HG03025 (cell line): ENCODE results near the gene GPN1.
"Not testable (repeated sequence)": the region's sequence is repeated elsewhere in the genome, so short reads cannot be mapped to it uniquely, and the experiment has no call there.

Experiments
- ATAC-seq: cut with Tn5 transposase; IDR thresholded peaks from one replicate; pipeline ENCODE4 v1.9.1; 2021; ENCODE audit warnings: mild to moderate bottlenecking, moderate library complexity; ENCODE audit not compliant: unreplicated experiment, low FRiP score

GPN1 gene

DNA sequence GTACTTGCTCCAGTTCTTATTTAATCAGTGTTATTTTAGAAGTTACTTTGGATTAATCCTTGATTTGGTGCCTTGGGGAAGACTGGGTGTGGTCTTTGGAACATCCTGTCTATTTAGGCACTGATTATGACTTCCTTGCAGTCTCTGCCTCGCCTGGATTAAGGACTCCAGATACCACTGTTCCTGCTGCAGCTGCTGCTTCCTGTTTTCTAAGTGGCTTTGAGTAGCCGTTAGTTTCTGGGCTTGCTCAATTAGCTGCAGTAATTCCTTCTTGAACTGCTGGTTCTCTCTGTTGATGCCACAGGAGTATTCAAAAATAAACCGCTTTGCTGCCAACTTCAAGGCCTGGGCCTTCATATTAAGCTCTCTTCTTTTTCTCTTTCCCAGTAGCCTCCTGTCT, 1.9 kb upstream of the GPN1 start:
- ATAC-seq = not testable (repeated sequence)

DNA sequence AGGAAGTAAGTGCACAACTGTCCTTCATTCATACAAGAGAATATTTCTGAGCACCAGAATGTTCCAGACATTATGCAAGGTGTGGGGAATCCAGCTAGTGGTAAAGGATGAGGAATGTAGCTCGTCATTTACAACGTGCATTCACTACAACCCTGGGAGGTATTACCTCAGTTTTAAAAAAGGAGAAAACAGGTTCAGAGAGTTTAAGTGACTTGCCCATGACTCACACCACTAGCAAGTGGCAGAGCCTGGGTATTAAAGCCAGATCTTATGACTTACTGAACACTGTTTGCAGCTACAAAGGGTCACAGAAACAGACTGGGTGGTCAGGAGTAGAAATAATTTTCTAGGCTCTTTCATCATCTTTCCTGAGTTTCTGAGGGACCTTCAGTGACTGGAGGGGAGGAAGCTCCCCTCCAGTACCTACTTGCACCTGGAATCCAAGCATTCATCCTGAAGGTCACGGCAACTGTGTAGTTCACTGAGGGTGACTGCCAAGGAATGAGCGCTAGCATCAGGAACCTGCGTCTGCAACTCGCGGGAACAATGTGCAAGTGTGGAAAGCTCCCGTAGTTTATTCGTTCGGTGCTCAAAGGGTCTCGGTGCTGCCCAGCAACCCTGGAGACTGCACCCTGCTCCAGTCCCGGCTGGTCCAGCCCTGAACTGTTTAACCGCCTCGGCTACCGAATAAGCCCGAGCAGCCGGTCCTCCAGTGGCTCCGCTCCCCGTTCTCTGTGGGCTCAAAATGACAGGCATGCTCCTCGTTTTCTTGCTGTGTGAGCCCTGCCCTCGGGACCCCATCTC, 685 bp upstream of the GPN1 start:
- ATAC-seq = peak; percentile 22

GRCh38 chr2:27630257-27630656, 1.4 kb downstream of the GPN1 start:
- not testable (repeated sequence) for ATAC-seq

DNA sequence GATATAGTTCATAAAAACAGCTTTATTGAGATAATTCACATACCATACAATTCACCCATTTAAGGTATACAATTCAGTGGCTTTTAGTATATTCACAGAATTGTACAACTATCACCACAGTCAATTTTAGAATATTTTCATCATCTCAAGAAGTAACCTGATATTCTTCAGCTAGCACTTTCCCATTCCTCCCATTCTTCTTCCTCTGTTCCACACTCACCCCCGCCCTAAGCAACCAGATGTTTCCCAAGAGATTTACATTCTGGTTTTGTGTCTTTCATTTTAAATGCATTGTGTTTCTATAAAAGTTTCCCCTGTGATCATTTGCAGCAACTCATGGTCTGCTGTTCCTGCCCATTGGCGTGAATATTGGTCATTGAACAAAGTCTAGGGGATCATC, 5.4 kb downstream of the GPN1 start:
- ATAC-seq = no peak

DNA sequence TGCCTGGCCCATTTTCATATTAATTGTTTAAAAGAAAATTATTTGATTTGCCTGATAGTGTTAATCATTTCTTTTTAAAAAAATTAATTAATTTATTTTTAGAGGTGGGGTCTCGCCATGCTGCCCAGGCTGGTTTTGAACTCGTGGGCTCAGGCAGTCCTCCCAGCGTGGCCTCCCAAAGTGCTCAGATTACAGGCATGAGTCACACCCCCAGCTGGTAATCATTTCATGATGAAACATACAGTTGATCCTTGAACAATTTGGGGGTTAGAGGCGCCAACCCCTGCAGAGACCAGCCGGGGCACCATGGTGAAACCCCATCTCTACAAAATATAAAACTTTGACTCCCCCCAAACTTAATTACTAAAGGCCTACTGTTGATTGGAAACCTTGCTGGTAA, 7.9 kb downstream of the GPN1 start:
- ATAC-seq = no peak

DNA sequence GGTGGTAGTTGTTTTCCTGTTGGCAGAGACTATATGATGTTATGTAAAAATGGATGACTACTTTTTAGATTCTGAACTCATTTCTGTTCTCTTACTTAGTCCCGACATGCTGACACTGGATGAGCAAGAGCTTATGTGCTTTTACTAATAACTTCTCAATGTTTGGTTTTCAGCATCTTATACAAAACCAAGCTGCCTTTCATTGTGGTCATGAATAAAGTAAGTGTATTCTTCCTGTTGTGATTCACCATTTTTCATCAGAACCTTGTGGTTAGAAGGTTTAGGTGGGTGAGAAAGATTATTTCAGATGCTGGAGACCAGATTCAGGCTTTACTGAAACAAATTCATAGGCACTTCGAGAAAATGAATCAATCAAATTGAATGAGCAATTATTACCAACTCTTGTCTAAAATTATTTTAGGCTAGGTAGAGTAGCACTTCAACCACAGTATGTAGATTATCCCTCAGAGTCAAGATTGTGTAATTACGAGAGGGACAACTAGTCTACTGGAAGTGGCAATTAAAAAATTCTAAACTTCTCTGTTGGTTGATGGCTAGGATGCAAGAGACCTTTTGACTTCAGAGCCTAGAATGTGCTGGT, 9.3 kb downstream of the GPN1 start:
- ATAC-seq = no peak

DNA sequence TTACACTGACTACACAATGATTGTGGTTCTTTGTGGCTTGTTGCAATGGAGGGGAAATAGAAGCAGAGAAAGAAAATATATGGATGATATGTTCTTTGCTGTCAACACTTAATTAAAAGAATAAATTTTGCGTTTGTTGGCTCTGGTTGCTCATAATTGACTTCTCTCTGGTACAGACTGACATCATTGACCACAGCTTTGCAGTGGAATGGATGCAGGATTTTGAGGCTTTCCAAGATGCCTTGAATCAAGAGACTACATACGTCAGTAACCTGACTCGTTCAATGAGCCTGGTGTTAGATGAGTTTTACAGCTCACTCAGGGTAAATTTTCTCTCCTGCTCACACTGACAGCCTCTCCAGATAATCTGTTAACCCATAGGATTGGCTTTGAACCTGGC, 9.9 kb downstream of the GPN1 start:
- ATAC-seq = no peak

DNA sequence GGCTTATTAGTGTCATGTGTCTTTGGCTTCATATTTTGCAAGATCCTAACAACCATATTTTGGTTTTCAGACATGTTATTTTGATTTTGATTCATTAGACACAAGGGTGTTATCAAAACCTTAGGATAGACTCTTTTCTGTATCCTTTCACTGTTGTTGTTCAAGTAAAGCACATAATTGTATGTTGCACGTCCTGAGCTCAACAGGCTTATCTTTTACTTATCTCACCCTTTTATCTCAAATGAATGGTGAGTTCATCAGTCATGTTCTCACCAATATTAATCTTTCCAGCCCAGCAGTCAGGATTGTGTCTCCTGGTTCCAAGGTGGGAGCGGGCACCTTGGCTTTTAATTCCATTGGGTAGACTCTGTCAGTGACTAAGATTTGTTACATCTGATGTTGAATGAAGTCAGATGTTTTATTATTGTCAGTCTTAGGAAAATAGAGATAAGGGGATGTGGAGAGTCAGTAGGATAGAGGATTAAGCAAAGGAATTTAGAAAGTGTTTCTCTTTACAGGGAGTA, 11.9 kb downstream of the GPN1 start:
- no peak for ATAC-seq

DNA sequence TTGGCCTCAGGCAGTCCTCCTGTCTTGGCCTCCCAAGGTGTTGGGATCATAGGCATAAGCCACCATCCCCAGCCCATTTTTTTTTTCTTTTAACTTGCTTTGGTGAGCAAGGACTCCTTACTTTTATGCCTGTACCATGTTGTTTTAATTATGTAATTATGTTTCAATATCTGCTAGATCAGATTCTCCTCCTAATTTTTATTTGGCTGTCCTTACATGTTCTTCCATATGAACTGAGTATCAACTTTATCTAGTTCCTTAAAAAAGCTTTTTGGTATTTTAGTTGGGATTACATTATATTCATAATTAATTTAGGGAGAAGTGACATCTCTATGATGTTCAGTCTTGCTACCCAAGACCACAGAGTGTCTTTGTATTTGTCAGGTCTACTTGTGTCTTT, 16.3 kb downstream of the GPN1 start:
- no peak for ATAC-seq

DNA sequence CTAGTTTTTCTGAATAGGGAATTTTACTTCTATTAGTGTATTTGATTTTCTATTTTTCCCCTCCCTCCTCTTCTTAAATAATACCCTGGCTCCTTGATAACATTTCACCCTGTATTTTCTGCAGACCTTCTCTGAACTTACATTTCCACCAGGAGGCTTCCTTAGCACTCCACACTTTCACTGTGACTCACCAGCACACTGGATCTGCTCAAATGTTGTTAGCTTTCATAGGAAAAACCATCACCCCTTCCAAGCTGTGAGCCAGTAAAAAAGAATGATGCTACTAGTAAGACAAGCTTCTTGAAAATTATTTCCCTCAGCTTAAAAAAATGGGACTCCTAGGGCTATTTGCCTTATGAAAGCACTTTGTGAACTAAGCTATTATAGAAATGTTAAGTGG, 18.4 kb downstream of the GPN1 start:
- no peak for ATAC-seq

- no peak for ATAC-seq
Observed at GRCh38 chr2:27647737-27648136, 18.9 kb downstream of the GPN1 start.

DNA sequence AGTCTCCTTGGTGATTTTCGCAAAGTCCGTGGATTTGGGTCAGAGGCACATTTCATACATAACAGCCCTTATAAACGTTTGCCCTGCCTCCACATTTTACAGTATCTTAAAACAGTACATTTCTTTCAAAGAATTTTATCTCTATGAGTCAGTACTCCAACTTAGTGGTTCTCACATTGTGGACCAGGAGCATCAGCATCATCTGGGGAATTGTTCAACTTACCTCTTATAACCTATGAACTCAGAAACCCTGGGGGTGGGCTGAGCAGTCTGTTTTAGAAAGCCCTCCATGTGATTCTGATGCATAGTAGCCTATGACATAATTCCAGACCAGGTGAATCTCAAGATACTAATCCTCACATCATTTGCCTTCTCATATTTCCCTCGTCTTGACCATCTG, 22.2 kb downstream of the GPN1 start:
- ATAC-seq = no peak

DNA sequence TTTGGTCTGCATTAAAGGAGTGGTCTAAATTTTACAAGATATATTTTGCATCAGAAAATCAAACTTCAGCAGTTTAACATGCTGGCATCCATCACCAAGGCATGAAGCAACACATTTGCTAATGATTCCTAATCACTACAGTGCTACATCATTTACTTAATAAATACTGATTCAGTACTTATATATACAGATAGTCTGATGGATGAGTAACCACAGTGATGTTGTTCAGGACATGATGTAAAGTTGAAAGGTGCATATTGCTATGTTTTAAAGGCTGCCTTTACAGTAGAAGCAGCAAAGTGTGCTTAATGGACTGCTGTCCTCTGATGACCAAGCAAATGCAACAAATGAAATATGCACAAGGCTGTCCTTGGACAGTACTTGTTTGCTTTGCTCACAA, 23.5 kb downstream of the GPN1 start:
- no peak for ATAC-seq

DNA sequence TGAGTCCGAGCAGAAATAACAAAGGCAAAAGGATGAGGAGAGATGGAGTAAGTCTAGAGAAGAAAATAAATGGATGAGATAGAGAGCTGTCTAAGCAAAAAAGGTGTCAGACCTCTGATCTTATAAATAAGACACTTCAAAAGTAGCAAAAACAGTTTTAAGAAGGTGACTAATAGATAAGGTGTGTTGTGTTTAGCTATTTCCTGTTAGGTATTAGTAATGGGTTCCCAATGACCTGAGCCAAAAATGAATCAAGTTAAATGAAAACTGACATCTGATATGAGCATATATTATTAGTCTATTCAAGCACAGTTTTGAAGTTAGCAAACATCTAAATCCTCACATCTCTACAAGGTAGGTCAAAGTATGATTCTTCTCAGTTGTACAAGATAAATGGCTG, 23.9 kb downstream of the GPN1 start:
- no peak for ATAC-seq

DNA sequence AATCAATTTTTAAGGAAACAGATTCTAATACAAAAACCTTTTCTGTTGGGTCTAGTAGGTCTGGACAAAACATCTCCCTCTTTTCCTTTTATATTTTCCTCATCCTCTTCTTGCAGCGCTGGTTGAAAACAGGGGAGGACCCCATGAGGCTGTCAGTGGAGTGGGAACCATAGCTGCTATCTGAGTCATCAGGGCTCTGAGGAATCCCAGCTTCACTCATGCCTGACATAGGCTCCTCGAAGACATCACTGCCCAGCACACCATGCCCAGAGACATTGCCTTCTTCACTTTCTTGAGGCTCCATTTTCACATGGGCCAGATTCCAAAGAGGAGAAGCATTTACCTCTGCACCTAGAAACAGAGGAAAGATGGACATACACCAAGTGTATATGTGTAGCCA, 24.5 kb downstream of the GPN1 start:
- ATAC-seq = no peak

- ATAC-seq = no peak
Observed at GRCh38 chr2:27655155-27655951, 26.5 kb downstream of the GPN1 start.

DNA sequence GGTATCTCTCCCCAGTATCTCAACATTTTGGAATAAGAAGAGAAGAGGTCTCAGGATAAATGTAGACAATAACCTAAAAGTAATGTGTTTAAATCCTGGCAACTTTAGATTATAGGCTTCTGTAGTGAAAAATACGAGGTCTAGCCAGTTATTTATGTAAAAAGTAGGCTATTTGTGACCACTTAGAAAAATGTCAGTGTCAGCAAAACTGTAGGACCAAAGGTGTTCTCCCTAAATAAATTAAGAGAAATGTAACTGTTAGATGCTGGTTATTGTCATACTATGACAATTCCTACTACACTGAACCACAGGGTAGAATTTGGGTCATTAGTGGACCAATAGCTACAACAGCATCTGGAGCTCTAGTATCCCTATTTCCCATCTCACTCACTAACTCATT, 32.5 kb downstream of the GPN1 start:
- ATAC-seq = no peak

GRCh38 chr2:27663285-27664153, 34.7 kb downstream of the GPN1 start, which contains the start of the genes SLC4A1AP and SUPT7L:
TSS of gene SLC4A1AP (plus strand) at chr2:27663889. CDS start at chr2:27663915, 26 bp downstream.
TSS of gene SUPT7L (minus strand) at chr2:27663614. CDS start at chr2:27662192, 1,422 bp downstream.
- peak; percentile 57 for ATAC-seq

DNA sequence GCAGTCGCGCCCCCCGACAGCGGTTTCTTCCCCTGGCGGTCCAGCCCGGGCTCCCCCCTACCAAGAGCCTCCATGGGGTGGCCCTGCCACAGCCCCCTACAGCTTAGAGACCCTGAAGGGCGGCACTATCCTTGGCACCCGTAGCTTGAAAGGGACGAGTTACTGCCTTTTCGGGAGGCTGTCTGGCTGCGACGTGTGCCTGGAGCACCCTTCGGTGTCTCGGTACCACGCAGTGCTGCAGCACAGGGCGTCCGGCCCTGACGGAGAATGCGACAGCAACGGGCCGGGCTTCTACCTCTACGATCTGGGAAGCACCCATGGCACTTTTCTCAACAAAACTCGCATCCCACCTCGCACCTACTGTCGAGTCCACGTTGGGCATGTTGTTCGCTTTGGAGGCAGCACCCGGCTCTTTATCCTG, 35.3 kb downstream of the GPN1 start:
- ATAC-seq = peak; percentile 17
